Gastrocnemius medialis (tissue), 4 donors: ENCODE data around the gene MYO1B.

Experiments
- CTCF ChIP-seq, 5 experiments: fragments of 450-650 bp in 3 of 5; fragments of 200-600 bp in 2 of 5; sonication (generic) in 2 of 5; IDR thresholded peaks in 4 of 5; conservative IDR thresholded peaks in 1 of 5; 1 replicate in 4 of 5; 2 replicates in 1 of 5; pipeline ENCODE4 v1.5.1; 2016 to 2019; ENCODE audit warnings: antibody characterized with exemption in 5 of 5, mild to moderate bottlenecking in 3 of 5, moderate library complexity in 3 of 5
- POLR2A ChIP-seq, 2 donors: fragments of 450-650 bp; IDR thresholded peaks; one replicate each; pipeline ENCODE4 v1.6.1; 2017; ENCODE audit warnings: antibody characterized with exemption in 2 of 2, mild to moderate bottlenecking in 2 of 2, moderate library complexity in 2 of 2

GRCh38 chr2:191291471-191291870 lies 46.3 kb downstream of the MYO1B start:
- TF ChIP-seq CTCF (IDR thresholded peaks at IDR 0.05 in 4 of 5, conservative IDR thresholded peaks at IDR 0.05 in 1 of 5) (no peak), POLR2A (IDR thresholded peaks at IDR 0.05) (no peak)
